HS-5 (cell line): ENCODE data around the gene ITGA5.

Experiments
- DNase-seq: peaks from one replicate; pipeline ENCODE4 v3.0.0-alpha.2; 2012; ENCODE audit warnings: low read depth

Gene ITGA5

DNA sequence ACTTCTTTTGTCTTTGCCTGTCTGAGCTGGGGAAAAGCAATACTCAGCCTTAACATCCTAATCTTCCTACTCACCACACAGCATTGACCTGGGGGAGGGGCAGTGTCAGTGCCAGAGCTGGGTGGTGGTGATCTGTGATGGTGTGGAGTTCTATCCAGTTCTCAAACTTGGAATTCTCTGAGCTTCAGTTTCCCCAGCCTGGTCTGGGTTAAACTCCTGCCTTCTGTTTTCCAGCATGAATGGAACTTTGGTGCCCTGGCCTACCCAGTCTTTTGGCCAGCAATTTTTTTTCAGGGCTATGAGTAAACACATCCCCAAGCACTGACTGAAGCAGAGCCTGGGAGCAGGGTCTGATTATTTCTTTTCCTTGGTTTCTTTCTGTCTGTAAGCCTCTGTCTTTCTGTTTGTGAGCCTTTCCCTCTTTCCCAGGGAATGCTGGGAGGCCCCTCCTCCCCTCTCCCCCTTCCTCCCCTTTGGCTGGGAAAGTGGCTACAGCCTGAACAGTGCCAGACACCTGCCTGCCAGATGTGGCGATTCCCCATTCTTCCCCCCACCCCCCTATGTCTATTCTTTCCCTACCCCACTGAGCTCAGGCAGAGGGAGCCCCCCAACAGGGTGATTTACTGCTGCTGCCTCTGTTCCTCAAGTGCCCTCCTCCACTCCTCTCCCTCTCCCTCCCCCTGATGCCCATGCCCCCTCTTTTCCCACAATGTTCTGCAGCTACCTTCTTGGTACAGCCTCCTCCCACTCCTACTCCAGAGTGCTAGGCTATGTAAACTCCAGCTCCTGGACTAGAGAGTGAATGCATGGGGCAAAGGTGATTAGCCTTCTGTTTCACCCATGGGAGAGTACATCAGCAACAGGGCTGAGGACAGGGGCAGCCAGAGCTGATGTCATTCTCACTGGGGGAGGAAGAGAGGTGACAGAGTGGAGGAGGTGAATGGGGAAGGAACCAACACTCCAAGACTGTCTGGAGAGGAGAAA, 65.9 kb downstream of the ITGA5 start:
- DNase-seq, result no peak

DNA sequence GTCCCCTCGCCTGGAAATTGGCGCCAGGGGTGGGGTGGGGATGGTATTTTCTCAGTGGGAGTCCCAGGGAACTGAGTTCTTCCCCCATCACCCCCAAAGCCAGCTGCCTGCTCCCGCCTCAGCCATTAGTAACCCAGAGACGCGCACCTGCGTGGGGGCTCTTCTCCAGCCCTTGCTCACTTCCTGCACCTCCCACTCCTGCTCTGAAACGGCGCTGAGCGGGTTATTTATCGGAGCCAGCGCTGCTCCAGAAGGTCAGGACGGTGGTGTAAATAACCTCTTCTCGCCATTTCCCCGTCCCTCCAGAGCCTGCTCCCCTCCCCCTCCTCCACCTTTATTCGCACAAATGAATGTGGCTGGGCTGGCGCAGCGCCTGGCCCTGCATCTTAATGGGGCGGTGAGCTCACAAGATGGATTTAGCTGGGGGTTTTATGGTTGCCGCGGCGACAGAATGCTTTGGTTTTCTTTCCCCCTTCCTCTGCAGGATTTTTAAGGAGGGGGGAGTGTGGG, 67.0 kb downstream of the ITGA5 start:
- no peak for DNase-seq

DNA sequence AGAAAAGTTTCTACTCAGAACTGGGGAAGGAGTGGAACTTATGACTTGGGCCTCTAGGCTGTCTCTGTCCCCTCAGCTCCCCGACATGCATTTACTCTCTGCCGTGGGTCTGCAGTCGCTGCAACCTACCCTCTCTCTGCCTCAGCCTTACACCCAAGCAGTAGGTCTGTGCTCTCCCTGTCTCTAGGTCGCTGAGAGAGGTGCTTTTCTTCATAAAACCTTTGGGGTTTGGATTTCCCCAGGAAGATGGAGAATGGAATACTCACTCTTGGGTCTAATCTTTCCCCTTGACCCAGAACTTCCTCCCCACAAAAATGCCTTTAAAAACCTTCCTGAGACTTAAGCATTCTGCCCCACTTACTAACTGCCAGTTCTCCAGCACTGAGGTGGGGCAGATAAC, 67.7 kb downstream of the ITGA5 start:
- DNase-seq, result no peak

DNA sequence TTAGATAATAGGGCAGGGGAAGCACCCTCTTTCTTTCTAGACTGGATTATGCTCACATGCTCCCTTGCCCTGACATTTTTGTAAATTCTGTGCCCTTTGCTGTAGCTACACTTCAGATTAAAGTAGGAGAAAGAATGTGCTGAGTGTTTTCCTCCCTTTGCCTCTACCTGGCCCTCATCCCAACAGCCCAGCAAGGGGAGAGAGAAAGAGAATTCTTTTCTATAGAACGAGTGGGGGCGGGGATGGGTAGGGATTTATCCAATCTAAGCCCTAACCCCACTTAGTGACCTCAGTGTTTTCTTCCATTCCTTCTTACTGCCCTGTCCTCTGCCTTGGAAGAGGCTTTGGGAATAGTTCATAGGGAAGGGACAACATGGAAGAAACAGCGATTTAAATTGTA, 68.3 kb downstream of the ITGA5 start:
- no peak for DNase-seq

DNA sequence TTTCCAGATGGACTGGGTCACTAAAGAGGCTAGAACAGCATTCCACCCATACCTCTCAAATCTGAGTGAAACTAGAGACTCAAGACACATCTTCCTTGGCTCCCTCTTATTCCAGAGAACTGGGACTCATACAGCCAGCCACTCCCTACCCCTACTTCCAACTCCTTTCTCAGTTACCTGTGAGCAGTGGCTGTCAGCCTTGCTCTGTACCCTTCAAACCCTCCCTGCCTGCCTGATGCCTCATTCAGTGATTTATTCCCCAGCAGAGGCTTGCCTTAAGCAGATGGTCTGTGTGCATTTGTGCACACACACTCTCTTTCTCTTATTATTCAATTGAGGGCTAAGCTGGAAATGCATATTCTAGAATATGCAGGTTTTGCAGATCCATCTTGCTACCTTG, 69.4 kb downstream of the ITGA5 start:
- no peak for DNase-seq

DNA sequence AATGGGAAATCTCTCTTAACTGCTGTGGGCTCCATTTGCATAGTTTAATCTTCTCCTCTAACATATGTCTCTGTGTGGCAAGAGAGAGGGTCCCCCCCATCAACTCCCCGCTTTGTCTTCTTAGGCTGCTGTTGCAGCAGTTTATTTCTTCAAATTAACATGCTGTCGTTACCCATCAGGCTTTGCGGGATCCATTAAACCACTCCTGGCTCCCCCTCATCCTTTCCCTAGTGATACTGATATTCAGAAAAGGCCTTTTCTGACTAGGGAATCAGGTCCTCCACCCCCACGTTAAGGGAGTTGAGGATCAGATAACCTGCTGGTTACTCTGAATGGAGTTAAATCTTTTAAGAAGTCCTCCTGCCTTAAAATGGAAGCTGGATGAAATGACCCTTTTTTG, 70.0 kb downstream of the ITGA5 start:
- no peak for DNase-seq
